ENCODE data around the gene PCLO. TPM values are rescaled to one million over a fixed set of nuclear protein-coding genes. Genes with fewer than 3 reads are reported as not detected.

PCLO gene
- total RNA-seq, 1 experiment from 2014 or later, result 7.5 TPM

- no peaks in the 10 kb centered on the region for H3K9me3 ChIP-seq (ENCODE audit: low read length)
- intact Hi-C loops (cut with micrococcal nuclease), result no loop called here
- H3K79me2 ChIP-seq (ENCODE audit: low read length), result no peaks in the 10 kb centered on the region
- DNase-seq (no peak), ATAC-seq (no peak)
- no peaks in the 10 kb centered on the region for H3K4me1 ChIP-seq (ENCODE audit: insufficient read depth, low read length)
- H3K4me2 ChIP-seq (ENCODE audit: low read length), result no peak overlapping the region
- H2AFZ ChIP-seq (ENCODE audit: low read length), result no peak overlapping the region
- H3K27ac ChIP-seq (ENCODE audit: low read length), result no peak overlapping the region
- BruUV-seq (replicated peaks), result no TSS peak
- no peaks in the 10 kb centered on the region for H3K36me3 ChIP-seq (ENCODE audit: low read depth, low read length)
- no peaks in the 10 kb centered on the region for H3K27me3 ChIP-seq (ENCODE audit: low read length)
- CTCF ChIA-PET, result no interaction called here
- no peaks in the 10 kb centered on the region for H3F3A ChIP-seq (ENCODE audit: low read length, unreplicated experiment)
- H4K20me1 ChIP-seq (ENCODE audit: low read length), result no peaks in the 10 kb centered on the region
- POLR2A ChIA-PET (ENCODE audit: unreplicated experiment), result interaction anchor here (0.7 kb wide), 1 partner anchor 1193 kb away, joined by 4 read pairs; no protein-coding TSS in a partner anchor
- no peak overlapping the region for H3K9ac ChIP-seq (ENCODE audit: low read length)
- no peaks in the 10 kb centered on the region for H3K9me2 ChIP-seq (replicated peaks; ENCODE audit: low read length)
- no peak for TF ChIP-seq CTCF (conservative IDR thresholded peaks at IDR 0.05; ENCODE audit: low read depth, low read length)
- TF ChIP-seq EZH2phosphoT487 (IDR thresholded peaks at IDR 0.05; ENCODE audit: borderline replicate concordance, low read length), result no peak
- no peak for TF ChIP-seq EZH2 (IDR thresholded peaks at IDR 0.05; ENCODE audit: low read length, unreplicated experiment)
- H3K4me3 ChIP-seq (ENCODE audit: low read length), result no peak overlapping the region
Measured at GRCh38 chr7:82821037-82821436, 341.6 kb downstream of the PCLO start.

GRCh38 chr7:82818171-82818570 is 344.5 kb downstream of the PCLO start:
- intact Hi-C loops (cut with micrococcal nuclease), result no loop called here
- DNase-seq, result no peak
- TF ChIP-seq EZH2 (IDR thresholded peaks at IDR 0.05; ENCODE audit: low read length, unreplicated experiment), result no peak
- TF ChIP-seq CTCF (conservative IDR thresholded peaks at IDR 0.05; ENCODE audit: low read depth, low read length), result no peak
- POLR2A ChIA-PET (ENCODE audit: unreplicated experiment), result interaction anchor here (0.5 kb wide), 1 partner anchor 15 kb away, joined by 3 read pairs; no protein-coding TSS in a partner anchor
- H3K9ac ChIP-seq (ENCODE audit: low read length), result no peak overlapping the region
- H3K4me3 ChIP-seq (ENCODE audit: low read length), result no peak overlapping the region
- no peak overlapping the region for H3K4me2 ChIP-seq (ENCODE audit: low read length)
- no peak overlapping the region for H2AFZ ChIP-seq (ENCODE audit: low read length)
- no peaks in the 10 kb centered on the region for H3K36me3 ChIP-seq (ENCODE audit: low read depth, low read length)
- H3K9me2 ChIP-seq (replicated peaks; ENCODE audit: low read length), result no peaks in the 10 kb centered on the region
- CTCF ChIA-PET, result no interaction called here
- no peaks in the 10 kb centered on the region for H3F3A ChIP-seq (ENCODE audit: low read length, unreplicated experiment)
- no peaks in the 10 kb centered on the region for H3K79me2 ChIP-seq (ENCODE audit: low read length)
- H3K27ac ChIP-seq (ENCODE audit: low read length), result no peak overlapping the region
- BruUV-seq (replicated peaks), result no TSS peak
- no peaks in the 10 kb centered on the region for H4K20me1 ChIP-seq (ENCODE audit: low read length)
- no peak for ATAC-seq
- no peaks in the 10 kb centered on the region for H3K27me3 ChIP-seq (ENCODE audit: low read length)
- H3K4me1 ChIP-seq (ENCODE audit: insufficient read depth, low read length), result peaks cover 3% of the 10 kb centered on the region; the same call in 1 of the 2 replicates
- no peaks in the 10 kb centered on the region for H3K9me3 ChIP-seq (ENCODE audit: low read length)

GRCh38 chr7:82816272-82816671 is 346.4 kb downstream of the PCLO start:
- BruUV-seq (replicated peaks), result no TSS peak
- H3K9ac ChIP-seq (ENCODE audit: low read length), result no peak overlapping the region
- H3K27me3 ChIP-seq (ENCODE audit: low read length), result no peaks in the 10 kb centered on the region
- no peaks in the 10 kb centered on the region for H3K79me2 ChIP-seq (ENCODE audit: low read length)
- no peaks in the 10 kb centered on the region for H3K9me3 ChIP-seq (ENCODE audit: low read length)
- peak; percentile 23 for DNase-seq
- H3K4me1 ChIP-seq (ENCODE audit: insufficient read depth, low read length), result peaks cover 3% of the 10 kb centered on the region; the same call in 1 of the 2 replicates
- no peak for ATAC-seq
- CTCF ChIA-PET, result no interaction called here
- TF ChIP-seq EZH2 (IDR thresholded peaks at IDR 0.05; ENCODE audit: low read length, unreplicated experiment) (no peak), EZH2phosphoT487 (IDR thresholded peaks at IDR 0.05; ENCODE audit: borderline replicate concordance, low read length) (no peak), CTCF (conservative IDR thresholded peaks at IDR 0.05; ENCODE audit: low read depth, low read length) (peak; percentile 37)
- no peak overlapping the region for H3K27ac ChIP-seq (ENCODE audit: low read length)
- no peaks in the 10 kb centered on the region for H3K36me3 ChIP-seq (ENCODE audit: low read depth, low read length)
- H2AFZ ChIP-seq (ENCODE audit: low read length), result no peak overlapping the region
- no peaks in the 10 kb centered on the region for H3F3A ChIP-seq (ENCODE audit: low read length, unreplicated experiment)
- POLR2A ChIA-PET (ENCODE audit: unreplicated experiment), result no interaction called here
- H4K20me1 ChIP-seq (ENCODE audit: low read length), result no peaks in the 10 kb centered on the region
- intact Hi-C loops (cut with micrococcal nuclease), result no loop called here
- H3K4me3 ChIP-seq (ENCODE audit: low read length), result no peak overlapping the region
- no peak overlapping the region for H3K4me2 ChIP-seq (ENCODE audit: low read length)
- H3K9me2 ChIP-seq (replicated peaks; ENCODE audit: low read length), result no peaks in the 10 kb centered on the region
